Endothelial cell (in vitro differentiated cells): Measurements from ENCODE around the gene KATNAL1. TPM values are rescaled to one million over a fixed set of nuclear protein-coding genes. Genes with fewer than 3 reads are reported as not detected.

Experiments used
- DNase-seq: peaks from one replicate; pipeline ENCODE4 v3.0.0; 2021; ENCODE audit warnings: low spot score
- H3K27ac Mint-ChIP-seq: one replicate; pipeline ENCODE4 v1.8.0; 2021; ENCODE audit warnings: mixed read lengths, inconsistent platforms; ENCODE audit not compliant: unreplicated experiment
- H3K27me3 Mint-ChIP-seq: one replicate; pipeline ENCODE4 v1.8.0; 2021; ENCODE audit warnings: mild to moderate bottlenecking, moderate library complexity, mixed read lengths, inconsistent platforms; ENCODE audit not compliant: unreplicated experiment
- H3K36me3 Mint-ChIP-seq: one replicate; pipeline ENCODE4 v1.8.0; 2021; ENCODE audit warnings: mild to moderate bottlenecking, low read depth, mixed read lengths, inconsistent platforms; ENCODE audit not compliant: unreplicated experiment
- H3K4me1 Mint-ChIP-seq: one replicate; pipeline ENCODE4 v1.8.0; 2021; ENCODE audit warnings: mild to moderate bottlenecking, mixed read lengths, inconsistent platforms; ENCODE audit not compliant: unreplicated experiment
- H3K4me3 Mint-ChIP-seq: one replicate; pipeline ENCODE4 v1.8.0; 2021; ENCODE audit warnings: mild to moderate bottlenecking, mixed read lengths, inconsistent platforms; ENCODE audit not compliant: unreplicated experiment
- H3K9me3 Mint-ChIP-seq: one replicate; pipeline ENCODE4 v1.8.0; 2021; ENCODE audit warnings: mixed read lengths, inconsistent platforms; ENCODE audit not compliant: unreplicated experiment
- CTCF ChIP-seq: fragments of 200-600 bp; sonication (generic); IDR thresholded peaks from one replicate; pipeline ENCODE4 v1.5.0; 2021; ENCODE audit warnings: antibody characterized with exemption; ENCODE audit not compliant: unreplicated experiment
- long read RNA-seq: library from polyadenylated mRNA; unstranded; transcript quantifications from one replicate; pipeline ENCODE4 v2.0.0, GENCODE V29; 2020; ENCODE audit not compliant: unreplicated experiment
- total RNA-seq: library from RNA; stranded (reverse); fragmentation: NEBNext Ultra II Directional; extraction: Animal tissue kit (Norgen Biotek cat#: 25700); gene quantifications from one replicate; pipeline ENCODE4 v1.2.1, GENCODE V29; 2021; ENCODE audit not compliant: unreplicated experiment

KATNAL1 gene
- total RNA-seq = 18.3 TPM
- long read RNA-seq, full-length matches to known transcripts = 3 of 6 reads
- long read RNA-seq, partial matches to known transcripts = 2 of 6 reads
- long read RNA-seq, other reads (novel, unspliced or antisense) = 1 of 6 reads

GRCh38 chr13:30307194-30307970, at the start of gene KATNAL1:
Gene KATNAL1 (minus strand): TSS chr13:30307551. CDS start chr13:30283777, 23,774 bp downstream.
- H3K4me1 Mint-ChIP-seq = no peaks in the 10 kb centered on the region
- TF ChIP-seq CTCF = no peak
- H3K4me3 Mint-ChIP-seq = peak within 1 kb of the TSS; percentile 93
- H3K36me3 Mint-ChIP-seq = no peaks in the 10 kb centered on the region
- no peaks in the 10 kb centered on the region for H3K27me3 Mint-ChIP-seq
- DNase-seq = peak; percentile 62
- no peaks in the 10 kb centered on the region for H3K9me3 Mint-ChIP-seq
- H3K27ac Mint-ChIP-seq = no peak within 1 kb of the TSS

GRCh38 chr13:30355839-30356238, 48.5 kb upstream of the KATNAL1 start:
- no peak overlapping the region for H3K4me3 Mint-ChIP-seq
- H3K9me3 Mint-ChIP-seq = peaks cover 6% of the 10 kb centered on the region
- H3K27ac Mint-ChIP-seq = no peak overlapping the region

GRCh38 chr13:30355384-30355699, 48.0 kb upstream of the KATNAL1 start:
- DNase-seq = peak; percentile 47
- H3K27ac Mint-ChIP-seq = peak overlapping the region; percentile 42
- peaks cover 5% of the 10 kb centered on the region for H3K4me1 Mint-ChIP-seq
- no peak overlapping the region for H3K4me3 Mint-ChIP-seq
- H3K36me3 Mint-ChIP-seq = peaks cover 15% of the 10 kb centered on the region
- no peak for TF ChIP-seq CTCF
- H3K9me3 Mint-ChIP-seq = peaks cover 6% of the 10 kb centered on the region
- peaks cover 3% of the 10 kb centered on the region for H3K27me3 Mint-ChIP-seq

More at GRCh38 chr13:30355839-30356238, 48.5 kb upstream of the KATNAL1 start:
- Mint-ChIP-seq H3K27me3 (peaks cover 3% of the 10 kb centered on the region), H3K4me1 (peaks cover 5% of the 10 kb centered on the region), H3K36me3 (peaks cover 15% of the 10 kb centered on the region)
- TF ChIP-seq CTCF = no peak
- DNase-seq = no peak

GRCh38 chr13:30354493-30355383, 47.4 kb upstream of the KATNAL1 start:
- Mint-ChIP-seq H3K27ac (no peak overlapping the region), H3K27me3 (peaks cover 3% of the 10 kb centered on the region), H3K9me3 (peaks cover 6% of the 10 kb centered on the region), H3K4me3 (no peak overlapping the region), H3K4me1 (peaks cover 5% of the 10 kb centered on the region), H3K36me3 (peaks cover 15% of the 10 kb centered on the region)
- DNase-seq = no peak
- TF ChIP-seq CTCF = no peak
